GM18520 (cell line): ENCODE results near the gene ANKLE1.

Experiments
- ATAC-seq: cut with Tn5 transposase; IDR thresholded peaks from one replicate; pipeline ENCODE4 v1.9.1; 2021; ENCODE audit not compliant: unreplicated experiment

Gene ANKLE1

DNA sequence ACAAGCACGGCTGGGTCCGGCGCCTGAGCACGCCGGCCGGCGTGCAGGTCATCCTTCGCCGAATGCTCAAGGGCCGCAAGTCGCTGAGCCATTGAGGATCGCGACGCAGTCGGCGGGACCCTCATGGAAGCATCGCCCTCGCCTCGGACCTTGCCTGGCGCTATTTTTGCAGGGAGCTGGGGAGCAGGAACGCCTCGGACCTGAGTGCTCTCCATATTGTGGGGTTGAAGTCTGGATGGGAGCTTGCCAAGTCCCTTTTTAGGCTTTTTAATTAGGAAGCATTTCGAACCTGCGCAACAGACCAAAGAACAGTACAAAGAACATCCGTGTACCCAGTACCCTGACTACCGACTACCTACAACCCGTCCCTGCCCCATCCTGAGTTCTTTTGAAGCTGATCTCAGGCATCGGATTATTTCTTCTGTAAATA, 24.6 kb downstream of the ANKLE1 start:
- no peak for ATAC-seq

DNA sequence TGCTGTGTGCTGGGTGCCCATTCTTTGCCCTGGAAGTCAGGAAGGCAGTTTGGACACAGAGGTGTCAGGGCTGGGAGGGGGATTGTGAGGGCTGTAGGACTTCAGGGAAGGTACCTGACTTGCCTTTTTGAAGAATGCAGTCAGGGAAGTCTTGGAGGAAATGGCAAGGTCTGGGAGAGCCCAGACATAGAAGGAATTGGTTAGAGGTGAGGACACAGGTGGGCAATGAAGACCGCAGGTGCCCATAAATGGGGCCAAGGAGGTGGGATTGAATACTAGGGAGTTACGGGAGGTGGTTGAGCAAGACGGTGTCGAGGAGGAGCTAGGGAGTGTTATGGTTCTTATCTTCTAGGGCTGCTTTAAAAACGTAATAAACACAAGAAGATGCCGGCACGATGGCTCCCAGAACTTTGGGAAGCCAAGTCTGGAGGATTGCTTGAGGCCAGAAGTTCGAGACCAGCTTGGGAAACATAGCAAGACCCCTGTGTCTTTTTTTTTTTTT, 26.2 kb downstream of the ANKLE1 start:
- no peak for ATAC-seq

DNA sequence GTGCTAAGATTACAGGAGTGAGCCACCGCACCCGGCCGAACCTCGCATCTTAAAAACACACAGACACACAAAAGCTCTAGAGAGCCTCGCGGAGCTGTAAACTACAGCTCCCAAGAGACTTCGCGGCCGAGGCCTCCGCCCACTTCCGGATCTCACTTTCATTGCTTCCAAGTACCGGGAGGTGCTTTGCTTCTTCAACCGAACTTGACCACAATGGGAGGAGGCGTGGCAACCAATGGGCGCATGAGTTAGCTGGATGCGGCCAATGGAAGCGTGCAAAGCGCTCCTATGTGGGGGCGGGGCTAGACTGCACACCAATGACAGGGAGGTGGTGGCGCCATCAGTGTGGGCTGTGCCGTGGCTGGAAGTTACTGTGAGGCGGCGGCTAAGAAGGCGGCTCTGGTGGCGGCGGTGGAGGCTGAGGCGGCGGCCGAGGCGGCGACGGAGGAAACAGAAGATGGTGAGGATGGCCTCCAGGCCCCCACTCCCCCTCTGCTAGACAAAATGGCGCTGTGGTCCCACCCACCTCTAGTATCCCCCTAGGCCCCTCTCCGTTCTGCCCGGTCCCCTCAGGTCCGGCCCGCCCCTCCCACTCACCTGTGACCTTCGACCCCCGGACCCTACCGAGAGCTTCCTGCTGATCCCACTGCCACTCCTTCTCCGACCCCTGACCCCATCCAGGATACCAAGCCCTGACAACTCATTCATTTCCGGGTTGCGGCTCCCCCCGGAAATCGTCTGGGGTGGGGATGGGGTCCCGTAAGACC, 27.7 kb downstream of the ANKLE1 start, which contains the start of gene DDA1:
Gene DDA1, plus strand, starts transcription at position 366 of the 767 bp plus-strand sequence. Its CDS starts 92 bp downstream, at position 458.
- ATAC-seq: peak; percentile 38

DNA sequence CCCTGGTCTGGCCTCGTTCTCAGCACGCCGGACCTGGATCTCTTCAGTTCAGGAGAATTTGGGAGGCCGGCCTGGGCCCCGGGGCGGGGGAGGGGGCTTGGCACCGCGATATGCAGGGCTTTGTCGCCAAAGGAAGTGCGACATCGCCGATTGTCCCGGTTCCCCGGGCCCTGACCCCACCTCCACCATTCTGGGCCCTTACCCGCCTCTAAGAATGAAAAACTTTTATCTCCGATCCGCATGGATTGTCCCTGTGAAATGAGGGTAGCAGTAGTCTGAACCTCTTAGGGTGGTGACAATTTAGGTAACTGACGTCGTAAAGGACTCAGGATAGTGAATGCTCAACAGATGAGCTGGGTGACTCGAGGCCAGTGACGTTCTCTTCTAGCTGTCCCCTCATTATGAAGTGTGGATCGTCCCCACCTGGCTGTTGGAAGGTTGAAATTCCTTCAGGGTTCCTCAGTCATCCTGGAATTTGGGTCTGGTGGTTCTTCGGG, 28.3 kb downstream of the ANKLE1 start:
- no peak for ATAC-seq

DNA sequence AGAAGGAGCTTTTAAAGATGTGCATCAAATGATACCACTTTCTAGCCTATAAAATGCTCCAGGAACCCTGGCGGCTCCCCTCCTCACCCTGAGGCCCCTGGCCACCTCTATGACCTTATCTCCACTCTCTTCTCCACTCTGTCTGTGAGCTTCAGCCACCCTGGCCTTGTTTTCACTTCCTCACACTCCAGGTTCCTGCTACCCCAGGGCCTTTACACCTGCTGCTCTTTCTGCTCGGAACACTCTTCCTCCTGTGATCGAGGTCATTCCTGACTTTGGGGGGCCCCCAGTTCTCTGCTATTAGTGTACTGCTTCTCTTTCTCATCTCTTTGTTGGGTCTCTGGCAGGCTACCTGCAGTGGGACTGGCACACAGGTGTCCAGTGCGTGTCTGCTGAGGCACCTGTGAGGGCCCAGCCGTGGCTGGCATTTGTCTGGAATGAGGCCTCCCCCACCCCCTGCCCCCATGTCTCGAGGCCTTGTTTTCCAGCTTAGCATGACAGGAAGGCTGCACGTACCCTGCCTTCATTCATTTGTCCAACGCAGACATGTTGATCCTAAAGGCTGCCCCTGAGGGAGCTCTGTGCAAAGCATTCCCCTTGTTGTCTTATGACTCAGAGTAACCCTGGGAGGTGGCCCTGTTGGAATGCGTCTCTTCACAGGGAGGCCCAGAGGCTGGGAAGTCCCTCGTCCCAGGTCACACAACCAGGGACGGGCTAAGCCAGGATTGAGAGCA, 29.9 kb downstream of the ANKLE1 start:
- no peak for ATAC-seq

DNA sequence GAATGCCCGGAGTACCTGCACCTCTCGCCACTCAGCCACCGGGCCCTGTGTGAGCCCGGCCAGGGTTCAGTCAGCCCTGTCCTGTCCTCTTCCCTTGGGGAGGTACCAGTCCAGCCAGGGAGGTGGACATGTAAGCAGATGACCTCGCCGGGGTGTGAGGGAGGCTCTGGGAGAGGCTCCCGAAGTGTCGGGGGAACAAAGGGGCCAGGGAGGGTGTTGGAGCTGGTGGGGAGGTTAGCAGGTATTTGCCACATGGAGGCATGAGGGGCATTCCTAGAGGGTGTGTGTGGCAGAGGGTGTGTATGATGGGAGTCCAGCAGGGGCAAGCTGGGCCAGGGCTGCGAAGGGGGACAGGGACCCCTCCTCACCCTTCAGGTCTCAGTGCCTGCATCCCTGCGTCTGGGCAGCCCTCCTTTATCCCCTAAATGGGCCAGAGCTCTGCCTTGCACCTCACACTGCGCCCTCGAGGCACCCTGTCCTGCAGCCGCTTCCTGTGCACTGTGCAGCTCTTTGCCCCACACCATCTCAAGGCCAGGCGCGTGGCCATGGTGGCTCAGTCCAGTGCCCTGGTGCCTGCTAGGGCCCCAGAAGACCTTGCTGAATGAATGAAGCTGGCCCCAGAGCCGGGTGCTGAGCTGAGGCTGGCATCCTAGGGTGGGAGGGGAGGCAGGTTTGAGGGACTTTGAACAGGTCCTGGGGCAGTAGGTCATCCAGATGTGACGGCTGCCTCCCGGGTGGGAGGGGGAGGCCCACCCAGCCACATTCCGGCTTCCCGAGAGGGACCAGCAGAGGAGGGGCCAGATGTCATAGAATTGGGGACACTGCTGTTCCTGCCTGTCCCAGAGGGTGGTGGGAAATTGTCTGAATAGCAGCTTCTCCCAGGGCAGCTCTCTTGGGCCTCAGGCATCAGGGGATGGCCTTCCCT, 30.8 kb downstream of the ANKLE1 start:
- ATAC-seq: no peak

DNA sequence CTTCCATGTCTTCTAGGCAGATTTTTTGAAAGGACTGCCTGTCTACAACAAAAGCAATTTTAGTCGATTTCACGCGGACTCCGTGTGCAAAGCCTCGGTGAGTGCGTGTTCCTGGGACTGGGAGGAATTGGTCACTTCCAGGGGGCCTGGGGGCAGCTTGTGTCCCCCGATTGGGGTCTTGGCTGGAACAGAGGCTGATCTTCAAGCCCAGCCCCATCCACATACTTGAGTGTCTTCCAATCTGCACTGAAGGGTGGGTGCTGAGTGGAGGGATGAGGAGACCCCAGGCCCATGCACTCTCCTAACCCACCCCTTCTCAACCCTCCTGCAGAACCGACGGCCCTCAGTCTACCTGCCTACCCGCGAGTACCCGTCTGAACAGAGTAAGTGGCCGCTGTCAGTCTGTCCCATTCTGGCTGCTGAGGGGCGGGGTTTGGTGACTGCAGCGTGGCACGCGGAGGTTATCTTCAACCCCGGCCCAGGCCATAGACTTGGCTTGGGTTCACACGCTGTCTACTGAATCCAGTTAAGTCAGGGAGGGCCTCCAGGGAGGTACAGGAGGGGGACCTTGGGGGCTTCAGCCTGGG, 32.4 kb downstream of the ANKLE1 start:
- no peak for ATAC-seq

DNA sequence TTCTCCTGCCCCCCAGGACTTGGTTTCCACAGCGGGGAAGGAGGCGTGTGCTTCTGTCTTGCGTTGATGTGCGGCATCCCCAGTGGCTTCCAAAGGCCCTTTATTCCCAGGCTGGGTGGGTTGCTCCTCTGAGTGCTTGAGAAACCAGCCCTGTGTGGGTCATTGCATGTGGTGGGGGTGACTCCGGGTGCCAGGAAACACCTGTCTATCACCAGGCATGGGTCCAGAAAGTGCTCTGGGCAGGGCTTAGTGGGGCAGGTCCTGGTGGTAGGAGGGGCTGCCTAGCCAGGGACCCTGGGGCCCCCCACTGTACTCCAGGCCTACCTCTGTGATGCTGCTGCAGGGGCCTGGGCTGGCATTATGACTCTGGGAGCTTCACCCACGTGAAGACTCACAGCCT, 37.3 kb downstream of the ANKLE1 start:
- ATAC-seq: no peak

DNA sequence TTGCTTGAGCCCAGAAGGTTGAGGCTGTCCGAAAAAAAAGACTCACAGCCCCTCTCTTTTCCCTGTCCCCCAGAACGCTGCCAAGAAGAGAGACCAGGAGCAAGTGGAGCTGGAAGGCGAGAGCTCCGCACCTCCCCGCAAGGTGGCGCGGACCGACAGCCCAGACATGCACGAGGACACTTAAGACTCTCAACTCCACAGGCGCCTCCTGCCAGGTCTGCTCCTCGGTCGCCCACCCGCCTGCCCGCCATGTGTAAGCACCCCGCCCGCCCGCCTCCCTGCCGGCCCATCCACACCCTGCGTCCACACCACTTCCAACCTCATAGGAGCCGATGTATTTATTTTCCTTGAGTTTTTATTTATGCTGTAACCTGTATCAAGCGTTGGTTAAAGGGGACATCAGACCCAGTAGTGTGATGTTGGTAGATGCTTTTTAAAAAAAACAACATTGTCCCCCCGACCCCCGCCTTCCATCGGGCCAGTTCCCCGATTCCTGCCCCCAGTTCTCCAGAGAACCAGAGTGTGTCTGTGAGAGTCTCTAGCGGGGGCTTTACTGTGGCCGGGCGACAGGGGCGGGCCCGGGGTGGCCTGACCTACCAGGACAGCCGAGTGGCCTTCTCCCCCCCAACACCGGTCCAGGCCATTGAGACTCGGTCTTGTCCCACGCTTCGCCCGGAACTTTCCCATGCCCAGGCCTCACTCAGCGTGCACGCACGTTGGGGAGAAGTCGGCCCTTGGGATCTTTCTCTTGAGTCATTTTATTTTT, 38.0 kb downstream of the ANKLE1 start:
- ATAC-seq: no peak

DNA sequence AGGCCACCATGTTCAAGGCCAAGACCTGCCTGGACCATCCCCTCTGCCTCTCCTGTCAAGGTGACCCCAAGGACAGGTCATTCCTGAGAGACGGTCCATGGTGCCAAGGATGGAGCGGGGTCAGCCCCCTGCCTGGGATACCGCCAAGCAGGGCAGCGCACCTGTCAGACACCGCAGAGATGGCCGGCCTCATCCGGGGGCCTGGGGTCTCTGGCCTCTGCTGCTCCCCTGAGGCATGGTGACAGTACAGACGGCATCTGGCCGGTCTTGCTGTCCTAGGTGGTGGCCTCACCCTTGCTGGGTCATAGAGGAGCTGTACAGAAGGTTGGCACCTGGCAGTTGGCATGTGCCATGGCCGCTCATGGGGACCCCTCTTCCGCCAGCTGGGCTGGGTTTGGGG, 38.7 kb downstream of the ANKLE1 start:
- no peak for ATAC-seq

DNA sequence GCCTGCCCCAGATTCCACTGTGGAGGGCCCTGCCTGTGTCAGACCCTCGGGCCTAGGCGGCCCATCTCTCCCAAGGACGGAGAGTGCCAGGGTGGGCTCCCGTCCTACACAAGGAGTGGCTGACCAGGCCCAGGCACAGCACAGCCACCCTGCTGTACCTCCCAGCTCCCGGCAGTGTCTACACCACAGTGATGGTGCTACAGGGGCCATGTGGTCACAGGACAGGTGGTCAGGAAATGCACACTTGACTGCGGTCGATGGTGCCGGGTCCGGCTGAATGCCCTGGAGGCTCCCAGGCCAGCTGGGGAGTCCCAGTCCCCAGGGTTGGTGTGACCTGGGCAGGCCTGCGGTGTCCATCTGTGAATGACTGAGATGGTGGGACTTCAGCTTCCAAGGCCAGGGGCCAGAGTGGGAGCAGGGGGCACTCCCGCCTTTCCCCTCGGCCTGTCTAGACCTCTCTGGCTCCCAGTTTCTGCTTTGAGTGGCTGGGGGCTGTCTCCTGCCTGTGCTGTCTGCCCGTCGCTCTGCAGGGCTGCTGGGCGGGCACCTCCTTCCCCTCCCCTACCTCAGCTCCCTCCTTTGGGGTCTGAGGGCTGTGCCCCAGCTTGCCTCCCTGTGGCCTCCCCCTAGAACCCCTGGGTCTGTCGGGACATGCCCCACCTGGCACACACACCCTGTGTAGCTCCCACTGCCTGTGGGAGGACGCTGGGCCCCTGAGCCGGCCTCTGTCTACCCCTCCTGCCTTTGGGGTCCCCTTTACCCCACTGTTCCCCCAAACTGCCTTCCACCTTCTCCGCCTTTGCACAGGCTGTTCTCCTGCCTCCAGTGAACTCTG, 40.2 kb downstream of the ANKLE1 start:
- ATAC-seq: no peak

DNA sequence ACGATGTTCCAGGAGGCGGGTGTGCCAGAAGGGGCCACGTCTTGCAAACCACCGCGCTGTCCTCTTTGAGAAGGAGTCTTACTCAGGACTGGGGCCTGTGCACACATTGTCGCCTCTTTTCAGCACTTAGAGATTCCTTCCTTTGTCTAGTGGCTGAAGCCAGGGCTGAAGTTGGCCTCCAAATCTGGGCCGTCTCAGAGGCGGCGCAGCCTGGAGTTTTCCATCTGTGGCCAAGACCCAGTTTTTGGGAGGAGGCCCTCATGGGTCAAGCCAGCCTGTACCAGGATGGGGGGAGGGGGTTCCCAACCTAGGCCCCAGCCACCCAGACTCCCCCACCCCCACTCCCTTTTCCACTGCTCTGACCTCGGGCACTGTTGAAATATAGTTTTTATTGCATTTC, 41.2 kb downstream of the ANKLE1 start:
- no peak for ATAC-seq

DNA sequence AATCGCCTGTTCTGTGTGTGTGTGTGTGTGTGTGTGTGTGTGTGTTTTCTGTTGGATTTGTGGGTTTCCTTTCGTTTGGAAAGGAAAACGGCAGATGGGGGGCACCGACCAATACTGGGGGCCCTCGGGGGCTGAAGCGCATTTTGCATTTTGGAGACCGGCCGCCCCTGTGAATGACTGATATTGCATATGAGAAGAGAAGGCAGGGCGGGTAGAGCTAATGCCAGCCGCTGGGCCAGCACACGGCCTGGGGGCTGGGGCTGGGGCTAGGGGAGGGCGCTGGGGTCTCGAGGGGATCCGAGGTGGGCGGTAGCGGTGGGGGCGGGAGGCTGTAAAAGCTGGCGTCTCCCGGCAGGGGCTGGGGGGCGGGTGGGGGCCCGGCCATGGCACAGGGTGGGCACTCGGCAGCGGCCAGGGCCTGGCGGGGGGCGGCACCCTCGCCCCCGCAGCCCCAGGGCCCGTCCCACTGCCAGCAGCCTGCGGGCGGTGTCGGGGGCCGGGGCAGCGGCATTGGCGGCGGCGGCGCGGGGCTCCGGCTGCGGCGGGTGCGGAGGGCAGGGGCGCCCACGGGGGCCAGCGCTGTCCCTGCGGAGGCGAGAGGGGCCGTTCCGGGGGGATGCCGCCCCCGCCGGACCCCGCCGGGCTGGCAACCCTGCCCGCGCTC, 41.7 kb downstream of the ANKLE1 start:
- no peak for ATAC-seq

DNA sequence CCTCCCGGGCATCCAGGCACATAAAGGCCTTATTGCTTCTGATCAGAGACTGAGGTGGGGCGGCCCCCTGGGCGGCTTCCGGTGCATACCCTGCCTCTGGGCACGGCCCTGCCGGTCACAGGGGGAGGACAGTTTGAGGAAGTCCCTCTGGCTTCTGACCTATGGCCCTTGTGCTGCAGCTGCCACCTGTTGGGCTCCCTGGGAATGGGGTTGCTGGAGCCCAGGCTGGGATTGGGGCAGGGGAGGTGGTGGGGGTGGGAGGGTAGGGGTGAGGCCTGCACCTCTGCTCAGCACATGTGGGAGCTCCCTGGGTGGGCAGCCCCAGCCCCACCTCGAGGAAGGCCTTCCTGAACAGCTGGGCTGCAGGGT, 42.2 kb downstream of the ANKLE1 start:
- ATAC-seq: no peak

DNA sequence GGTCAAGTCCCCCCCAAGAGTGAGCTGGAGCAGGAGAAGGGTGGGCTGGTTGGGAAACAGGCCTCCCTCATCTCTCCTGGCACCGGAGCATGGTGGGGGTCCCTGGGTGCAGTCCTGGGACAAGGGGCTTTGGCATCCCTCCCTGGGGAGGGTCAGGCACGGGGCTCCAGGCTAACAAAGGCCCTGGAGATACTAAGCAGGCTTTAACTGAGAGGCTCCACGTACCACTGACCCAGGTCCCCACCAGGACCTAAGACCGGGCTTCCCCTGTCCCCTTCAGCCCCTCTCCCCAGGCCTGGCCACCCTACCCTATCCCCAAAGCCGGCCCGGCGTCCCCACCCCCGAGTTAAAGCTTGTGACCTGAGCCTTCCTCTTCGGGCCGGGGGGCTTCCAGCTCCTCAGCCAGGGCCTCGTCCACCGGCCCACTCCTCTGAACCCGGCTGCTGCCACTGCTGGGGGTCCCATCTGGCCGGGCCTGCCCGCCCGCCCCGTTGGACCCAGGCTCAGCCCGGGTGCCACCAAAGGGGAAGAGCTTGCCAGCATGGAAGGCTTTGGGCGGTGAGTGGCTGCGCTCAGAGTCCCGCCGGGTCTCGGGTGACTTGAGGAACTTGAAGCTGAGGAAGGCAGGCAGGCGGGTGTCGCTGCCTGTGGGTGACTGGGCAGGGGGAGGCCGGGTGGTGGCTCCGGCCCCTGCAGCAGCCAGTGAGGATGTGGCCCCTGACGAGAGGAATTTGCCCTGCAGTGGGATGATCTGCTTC, 42.8 kb downstream of the ANKLE1 start:
- no peak for ATAC-seq

DNA sequence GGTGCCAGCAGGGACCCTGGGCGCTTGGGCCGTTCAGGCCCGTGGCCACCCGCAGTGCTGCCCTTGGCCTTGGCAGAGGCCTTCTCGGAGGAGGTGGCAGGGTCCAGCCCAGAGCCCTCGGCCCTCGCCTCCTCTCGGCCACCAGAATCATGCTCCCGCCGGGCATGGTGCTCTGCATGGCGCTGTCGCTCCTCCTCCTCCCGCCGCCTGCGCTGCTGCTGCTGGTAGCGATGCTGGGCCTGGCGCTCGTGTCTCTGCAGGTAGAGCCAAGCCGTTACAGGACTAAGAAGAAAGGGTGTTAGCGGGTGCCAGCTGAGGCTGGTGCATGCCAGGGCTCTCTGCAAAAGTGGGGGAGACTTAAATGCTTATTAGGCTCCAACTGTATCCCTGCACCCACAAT, 43.4 kb downstream of the ANKLE1 start:
- no peak for ATAC-seq

DNA sequence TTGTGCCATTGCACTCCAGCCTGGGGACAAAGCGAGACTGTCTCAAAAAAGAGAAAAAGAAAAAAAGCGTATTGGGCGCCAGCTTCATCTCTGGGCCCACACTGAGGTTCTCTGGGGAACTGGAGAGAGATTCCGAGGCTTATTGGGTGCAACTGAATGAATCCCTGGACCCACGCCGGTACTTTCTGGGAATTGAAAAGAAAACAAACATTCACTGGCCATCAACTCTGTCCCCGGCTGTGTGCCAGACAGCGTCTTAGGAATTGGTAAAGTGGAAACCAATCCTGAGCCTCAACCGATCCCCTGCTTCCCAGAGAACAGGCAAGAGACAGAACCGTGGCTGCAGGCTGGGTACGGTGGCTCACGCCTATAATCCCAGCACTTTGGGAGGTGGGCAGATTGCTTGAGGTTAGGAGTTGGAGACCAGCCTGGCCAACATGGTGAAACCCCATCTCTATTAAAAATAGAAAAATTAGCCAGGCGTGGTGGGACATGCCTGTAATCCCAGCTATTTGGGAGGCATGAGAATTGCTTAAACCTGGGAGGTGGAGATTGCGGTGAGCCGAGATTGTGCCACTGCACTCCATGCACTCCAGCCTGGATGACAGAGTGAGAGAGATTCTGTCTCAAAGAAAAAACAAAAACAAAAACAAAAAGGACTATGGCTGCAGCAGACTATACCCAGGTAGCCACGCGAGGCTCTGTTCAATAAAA, 44.3 kb downstream of the ANKLE1 start:
- ATAC-seq: no peak
